HG03103 (cell line): ENCODE measurements around the gene FARSB.
"Not testable (repeated sequence)": the region's sequence is repeated elsewhere in the genome, so short reads cannot be mapped to it uniquely, and the experiment has no call there.

Experiments
- ATAC-seq: cut with Tn5 transposase; IDR thresholded peaks from one replicate; pipeline ENCODE4 v1.9.1; 2021; ENCODE audit warnings: low read depth; ENCODE audit not compliant: unreplicated experiment

FARSB gene

GRCh38 chr2:222609381-222609780, 46.5 kb downstream of the FARSB start:
- no peak for ATAC-seq

- no peak for ATAC-seq
Observed at GRCh38 chr2:222608081-222608480, 47.8 kb downstream of the FARSB start.

- ATAC-seq: no peak
Observed at GRCh38 chr2:222606306-222606705, 49.6 kb downstream of the FARSB start.

GRCh38 chr2:222604749-222605515, 51.0 kb downstream of the FARSB start:
- no peak for ATAC-seq

GRCh38 chr2:222603501-222603900, 52.4 kb downstream of the FARSB start:
- ATAC-seq: no peak

GRCh38 chr2:222598611-222599010, 57.3 kb downstream of the FARSB start:
- ATAC-seq: no peak

- no peak for ATAC-seq
Observed at GRCh38 chr2:222595581-222595980, 60.3 kb downstream of the FARSB start.

DNA sequence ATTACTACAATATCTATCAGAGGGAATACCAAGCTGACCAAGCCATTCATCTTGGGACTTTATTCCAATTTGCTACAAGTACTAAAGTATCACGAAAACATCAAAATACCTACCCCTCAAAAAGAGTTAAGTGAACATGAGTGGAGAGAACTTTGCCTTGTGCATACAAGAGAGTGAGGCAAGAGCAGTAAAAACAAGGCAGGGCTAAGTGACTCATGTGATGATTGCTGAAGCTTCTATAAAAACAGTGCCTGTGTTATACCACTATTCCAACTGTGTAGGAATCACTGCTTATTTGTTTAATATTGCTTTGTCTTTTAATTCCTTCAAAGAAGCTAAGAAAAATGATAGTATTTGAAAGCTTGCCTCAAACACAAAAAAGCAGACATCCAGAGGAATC, 61.2 kb downstream of the FARSB start:
- no peak for ATAC-seq

DNA sequence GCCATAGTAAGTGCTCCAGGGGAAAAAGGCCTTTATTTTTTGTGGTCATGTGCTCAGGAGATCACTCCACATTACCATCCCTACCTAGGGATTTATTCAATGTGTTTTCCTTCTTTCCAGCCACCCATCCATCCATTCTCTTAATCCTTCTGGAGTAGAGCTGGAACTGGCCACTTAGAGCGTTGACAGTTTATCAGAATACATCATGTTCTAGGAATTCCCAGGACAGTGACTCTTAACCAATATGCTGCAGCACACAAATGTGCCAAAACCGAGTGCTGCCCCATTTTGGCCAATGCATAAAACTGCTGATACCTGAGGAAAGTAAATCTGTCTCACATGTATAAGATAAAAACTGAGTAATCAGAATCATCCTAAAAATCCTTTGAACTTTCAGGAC, 63.7 kb downstream of the FARSB start:
- no peak for ATAC-seq

GRCh38 chr2:222591661-222592060, 64.2 kb downstream of the FARSB start:
- no peak for ATAC-seq

GRCh38 chr2:222584589-222584988, 71.3 kb downstream of the FARSB start:
- ATAC-seq: not testable (repeated sequence)

- ATAC-seq: no peak
Observed at GRCh38 chr2:222582928-222583327, 73.0 kb downstream of the FARSB start.

- no peak for ATAC-seq
Observed at GRCh38 chr2:222577341-222577740, 78.6 kb downstream of the FARSB start.

DNA sequence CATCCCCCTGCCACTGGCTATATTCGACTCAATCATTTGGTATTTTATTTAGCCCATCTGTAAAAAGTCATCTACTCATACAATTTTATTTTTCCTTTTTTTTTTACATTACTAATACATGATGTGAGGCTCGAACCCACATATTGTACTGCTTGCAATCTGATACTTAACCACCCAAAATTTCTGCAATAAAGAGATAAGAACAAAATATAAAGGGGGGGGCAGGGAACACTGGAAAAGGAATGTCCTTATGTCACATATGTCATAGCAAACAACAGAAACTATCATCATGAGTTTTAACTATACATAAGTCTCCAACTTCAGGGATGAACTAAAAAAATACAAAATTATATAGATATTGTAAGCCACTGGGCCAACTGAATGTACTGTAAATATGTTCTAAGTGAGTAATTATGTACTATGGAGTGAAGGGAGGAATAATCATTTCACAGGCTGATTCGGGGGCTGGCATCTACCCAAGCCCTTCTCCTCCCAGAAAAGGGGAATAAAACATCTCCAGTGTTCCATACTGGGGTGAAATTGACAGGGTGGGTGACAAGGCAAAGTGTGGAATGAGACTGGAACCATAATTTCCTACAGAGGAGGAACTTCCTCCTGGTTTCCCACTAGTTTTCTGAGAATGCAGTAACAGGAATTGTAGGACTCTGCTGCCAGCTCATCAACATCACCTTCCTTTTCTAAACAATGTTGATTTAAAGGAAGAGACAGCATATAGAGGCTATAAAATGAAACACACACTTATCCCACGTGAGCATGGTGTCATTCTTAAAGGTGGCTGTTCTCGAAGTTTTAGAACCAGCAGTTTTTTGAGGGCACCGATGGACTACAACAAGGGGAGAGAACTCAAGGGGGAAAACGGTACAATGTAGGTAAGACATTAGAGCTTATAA, 79.5 kb downstream of the FARSB start:
- no peak for ATAC-seq

GRCh38 chr2:222575618-222576017, 80.3 kb downstream of the FARSB start:
- no peak for ATAC-seq

- ATAC-seq: no peak
Observed at GRCh38 chr2:222572751-222573174, 83.1 kb downstream of the FARSB start.

GRCh38 chr2:222572264-222572721, 83.6 kb downstream of the FARSB start:
- no peak for ATAC-seq

- ATAC-seq: no peak
Observed at GRCh38 chr2:222569826-222570225, 86.1 kb downstream of the FARSB start.

DNA sequence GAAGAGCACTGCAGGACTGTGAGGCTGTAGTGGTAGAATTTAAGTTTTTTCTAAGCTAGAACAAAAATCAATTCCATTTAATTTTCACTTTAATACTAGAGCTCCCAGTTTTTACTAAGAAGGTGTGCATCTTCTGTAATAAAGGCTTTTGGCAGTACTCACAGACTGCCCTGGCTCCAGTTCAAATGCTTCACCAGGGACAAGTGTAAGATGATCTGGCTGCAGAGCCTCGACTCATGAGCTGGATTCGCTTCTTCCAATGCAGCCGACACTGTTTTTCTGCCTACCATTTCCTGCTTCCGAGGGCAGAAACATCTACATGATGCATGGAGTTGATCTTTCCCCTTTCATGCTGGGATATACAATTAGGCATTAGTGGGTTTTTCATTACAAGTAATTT, 87.0 kb downstream of the FARSB start:
- ATAC-seq: no peak

GRCh38 chr2:222566229-222566628, 89.7 kb downstream of the FARSB start:
- ATAC-seq: no peak

- ATAC-seq: no peak
Observed at GRCh38 chr2:222563936-222564335, 92.0 kb downstream of the FARSB start.
